ENCODE results near the gene NFYC. TPM values are rescaled to one million over a fixed set of nuclear protein-coding genes. Genes with fewer than 3 reads are reported as not detected.

Gene NFYC
- total and polyA plus RNA-seq, 2 of the 8 experiments (the other 6 are each of a cell fraction or from before 2014, with no cell fraction given), result 54.1 to 124 TPM

DNA sequence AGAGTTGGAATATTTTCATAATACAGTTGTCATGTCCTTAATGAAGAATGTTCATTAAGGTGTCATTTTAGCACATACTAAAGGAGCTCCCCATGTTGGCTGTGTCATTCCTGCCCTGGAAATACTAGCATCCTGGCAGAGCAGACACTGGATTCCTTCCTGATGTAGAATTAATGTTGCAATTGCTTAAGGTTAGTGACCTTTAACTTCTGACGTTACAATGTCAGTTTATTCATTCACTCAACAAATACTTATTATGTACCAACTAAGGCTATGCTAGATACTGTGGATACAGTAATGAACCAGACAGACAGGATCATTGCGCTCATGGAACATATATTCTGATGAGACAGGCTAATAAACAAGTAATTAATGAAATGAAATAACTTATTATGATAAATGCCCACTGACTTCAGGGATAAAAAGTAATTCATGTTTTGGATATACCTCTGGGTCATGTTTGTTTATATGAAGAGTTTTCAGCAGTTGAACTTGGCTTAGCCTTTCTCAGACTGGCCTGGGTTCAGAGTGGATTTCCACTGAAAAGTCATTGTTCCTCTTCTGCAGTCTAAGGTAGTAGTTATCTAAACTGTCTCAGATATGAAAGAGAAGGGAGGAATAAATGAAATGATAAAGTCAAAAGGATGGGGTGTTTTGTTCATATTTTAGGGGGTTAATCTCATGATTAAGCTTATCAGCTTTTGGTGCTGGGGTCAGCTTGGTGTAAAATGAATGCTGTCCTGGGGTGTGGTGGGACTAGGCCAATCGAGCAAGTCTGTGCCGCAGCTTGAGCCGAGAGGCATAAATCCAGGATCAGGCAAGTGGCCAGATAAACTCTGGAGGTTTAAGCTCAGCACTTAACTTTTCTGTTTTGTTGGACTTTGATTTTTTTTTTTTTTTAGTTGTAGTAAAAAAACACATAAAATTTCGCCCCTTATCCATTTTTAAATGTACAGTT lies 48.8 kb downstream of the NFYC start (continued):
- TF ChIP-seq, protein P1, sequence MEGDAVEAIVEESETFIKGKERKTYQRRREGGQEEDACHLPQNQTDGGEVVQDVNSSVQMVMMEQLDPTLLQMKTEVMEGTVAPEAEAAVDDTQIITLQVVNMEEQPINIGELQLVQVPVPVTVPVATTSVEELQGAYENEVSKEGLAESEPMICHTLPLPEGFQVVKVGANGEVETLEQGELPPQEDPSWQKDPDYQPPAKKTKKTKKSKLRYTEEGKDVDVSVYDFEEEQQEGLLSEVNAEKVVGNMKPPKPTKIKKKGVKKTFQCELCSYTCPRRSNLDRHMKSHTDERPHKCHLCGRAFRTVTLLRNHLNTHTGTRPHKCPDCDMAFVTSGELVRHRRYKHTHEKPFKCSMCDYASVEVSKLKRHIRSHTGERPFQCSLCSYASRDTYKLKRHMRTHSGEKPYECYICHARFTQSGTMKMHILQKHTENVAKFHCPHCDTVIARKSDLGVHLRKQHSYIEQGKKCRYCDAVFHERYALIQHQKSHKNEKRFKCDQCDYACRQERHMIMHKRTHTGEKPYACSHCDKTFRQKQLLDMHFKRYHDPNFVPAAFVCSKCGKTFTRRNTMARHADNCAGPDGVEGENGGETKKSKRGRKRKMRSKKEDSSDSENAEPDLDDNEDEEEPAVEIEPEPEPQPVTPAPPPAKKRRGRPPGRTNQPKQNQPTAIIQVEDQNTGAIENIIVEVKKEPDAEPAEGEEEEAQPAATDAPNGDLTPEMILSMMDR (IDR thresholded peaks at IDR 0.05; ENCODE audit: control extremely low read depth in 1 of 3, insufficient read depth in 1 of 3, low read depth in 1 of 3, low read length in 3 of 3), result no peak
- no peak for TF ChIP-seq KDM1A (IDR thresholded peaks at IDR 0.05; ENCODE audit: borderline replicate concordance, low read length)
- no peak for TF ChIP-seq SP4 (IDR thresholded peaks at IDR 0.05; ENCODE audit: low read length)
- no peak for TF ChIP-seq JUND (IDR thresholded peaks at IDR 0.05; ENCODE audit: low read length)
- no peak for TF ChIP-seq RFX5 (IDR thresholded peaks at IDR 0.05; ENCODE audit: borderline replicate concordance, low read depth, low read length)
- no peak for TF ChIP-seq POLR2AphosphoS5 (IDR thresholded peaks at IDR 0.05; ENCODE audit: low read depth, low read length)
- no peak for TF ChIP-seq POU5F1 (IDR thresholded peaks at IDR 0.05; ENCODE audit: low read depth, low read length)
- no peak for TF ChIP-seq GTF2F1 (IDR thresholded peaks at IDR 0.05; ENCODE audit: borderline replicate concordance, low read depth, low read length)
- TF ChIP-seq ASH2L (IDR thresholded peaks at IDR 0.05; ENCODE audit: low read length), result no peak
- TF ChIP-seq SIRT6 (IDR thresholded peaks at IDR 0.05; ENCODE audit: low read length), result no peak
